WTC11 (cell line): Measurements from ENCODE around the gene PDZRN4. TPM values are rescaled to one million over a fixed set of nuclear protein-coding genes. Genes with fewer than 3 reads are reported as not detected.

ENCODE experiments used
- ATAC-seq: fragments of 200-7000 bp; cut with Tn5 transposase; 2 replicates; pipeline ENCODE4 v1.10.0; 2021; ENCODE audit warnings: mild to moderate bottlenecking, moderate library complexity
- CTCF ChIA-PET: fragments of 300-600 bp; sonication (Branson Sonifier 250); formaldehyde crosslinking; loops from one replicate; lab custom pipeline; 2021; ENCODE audit warnings: antibody characterized with exemption; lab: Charles Lee
- POLR2A ChIA-PET: fragments of 350-600 bp; sonication (Branson Sonifier 250); formaldehyde crosslinking; loops from one replicate; lab custom pipeline; 2021; ENCODE audit warnings: antibody characterized with exemption; lab: Charles Lee
- DNase-seq: peaks from one replicate; pipeline ENCODE4 v3.0.0; 2021; ENCODE audit warnings: low spot score
- H3K27ac Mint-ChIP-seq: 2 replicates; pipeline ENCODE4 v1.8.0; 2021; ENCODE audit warnings: mixed read lengths
- H3K27me3 Mint-ChIP-seq: 2 replicates; pipeline ENCODE4 v1.8.0; 2021; ENCODE audit warnings: low read depth, mild to moderate bottlenecking, moderate library complexity, mixed read lengths
- H3K36me3 Mint-ChIP-seq: 2 replicates; pipeline ENCODE4 v1.8.0; 2021; ENCODE audit warnings: mixed read lengths
- H3K4me1 Mint-ChIP-seq: 2 replicates; pipeline ENCODE4 v1.8.0; 2022; ENCODE audit warnings: mixed read lengths
- H3K4me3 Mint-ChIP-seq: 2 replicates; pipeline ENCODE4 v1.8.0; 2021; ENCODE audit warnings: mild to moderate bottlenecking, moderate library complexity, mixed read lengths
- H3K9me3 Mint-ChIP-seq: 2 replicates; pipeline ENCODE4 v1.8.0; 2021; ENCODE audit warnings: mixed read lengths
- CREB1 ChIP-seq: sonication (generic); formaldehyde crosslinking; IDR thresholded peaks from 2 replicates; pipeline ENCODE4 v1.8.0; 2023; ENCODE audit warnings: mild to moderate bottlenecking, missing genetic modification reagents
- ELF4 ChIP-seq: sonication (generic); formaldehyde crosslinking; IDR thresholded peaks from 2 replicates; pipeline ENCODE4 v1.8.1; 2022; ENCODE audit warnings: low read depth, mild to moderate bottlenecking, moderate library complexity, missing genetic modification reagents
- EMX1 ChIP-seq: fragments of 250-450 bp; sonication (Bioruptor Pico); IDR thresholded peaks from 2 replicates; pipeline ENCODE4 v1.8.0; 2021; ENCODE audit warnings: mild to moderate bottlenecking
- ETV6 ChIP-seq: sonication (generic); formaldehyde crosslinking; IDR thresholded peaks from 2 replicates; pipeline ENCODE4 v1.8.1; 2022; ENCODE audit warnings: mild to moderate bottlenecking, missing genetic modification reagents
- GRHL2 ChIP-seq: fragments of 250-450 bp; sonication (Bioruptor Pico); IDR thresholded peaks from 2 replicates; pipeline ENCODE4 v1.8.0; 2022; ENCODE audit warnings: mild to moderate bottlenecking, moderate library complexity; ENCODE audit not compliant: insufficient replicate concordance, severe bottlenecking
- JAZF1 ChIP-seq: fragments of 250-450 bp; sonication (Bioruptor Pico); IDR thresholded peaks from 2 replicates; pipeline ENCODE4 v1.9.0; 2021; ENCODE audit warnings: moderate library complexity, mild to moderate bottlenecking, inconsistent platforms
- JUN ChIP-seq: sonication (generic); formaldehyde crosslinking; IDR thresholded peaks from 2 replicates; pipeline ENCODE4 v1.8.0; 2023; ENCODE audit warnings: mild to moderate bottlenecking, missing genetic modification reagents
- MXD4 ChIP-seq: fragments of 250-450 bp; sonication (Bioruptor Pico); IDR thresholded peaks from 2 replicates; pipeline ENCODE4 v1.8.0; 2021; ENCODE audit warnings: mild to moderate bottlenecking, moderate library complexity, borderline replicate concordance
- MYBL2 ChIP-seq: sonication (generic); formaldehyde crosslinking; IDR thresholded peaks from 2 replicates; pipeline ENCODE4 v1.8.1; 2023; ENCODE audit warnings: mild to moderate bottlenecking, moderate library complexity, missing genetic modification reagents
- NFATC4 ChIP-seq: fragments of 250-450 bp; sonication (Bioruptor Pico); IDR thresholded peaks from 2 replicates; pipeline ENCODE4 v1.9.0; 2021; ENCODE audit warnings: mild to moderate bottlenecking
- SOX15 ChIP-seq: fragments of 250-450 bp; sonication (Bioruptor Pico); IDR thresholded peaks from 2 replicates; pipeline ENCODE4 v1.9.0; 2021; ENCODE audit warnings: mild to moderate bottlenecking
- TCF7 ChIP-seq: sonication (generic); formaldehyde crosslinking; IDR thresholded peaks from 2 replicates; pipeline ENCODE4 v1.8.0; 2022; ENCODE audit warnings: mild to moderate bottlenecking, low read depth, missing genetic modification reagents, moderate library complexity
- TEAD1 ChIP-seq: sonication (generic); formaldehyde crosslinking; IDR thresholded peaks from 2 replicates; pipeline ENCODE4 v1.8.0; 2022; ENCODE audit warnings: mild to moderate bottlenecking, missing genetic modification reagents
- TP53 ChIP-seq: sonication (generic); formaldehyde crosslinking; IDR thresholded peaks from 2 replicates; pipeline ENCODE4 v1.8.1; 2023; ENCODE audit warnings: mild to moderate bottlenecking, missing genetic modification reagents
- ZNF121 ChIP-seq: sonication (generic); formaldehyde crosslinking; IDR thresholded peaks from 2 replicates; pipeline ENCODE4 v1.8.0; 2023; ENCODE audit warnings: missing genetic modification reagents
- ZNF232 ChIP-seq: sonication (generic); formaldehyde crosslinking; IDR thresholded peaks from 2 replicates; pipeline ENCODE4 v1.8.0; 2022; ENCODE audit warnings: mild to moderate bottlenecking, missing genetic modification reagents
- ZNF317 ChIP-seq: sonication (generic); formaldehyde crosslinking; IDR thresholded peaks from 2 replicates; pipeline ENCODE4 v1.8.1; 2023; ENCODE audit warnings: low read depth, mild to moderate bottlenecking, moderate library complexity, missing genetic modification reagents, borderline replicate concordance
- ZNF671 ChIP-seq: fragments of 250-450 bp; sonication (Bioruptor Pico); IDR thresholded peaks from 2 replicates; pipeline ENCODE4 v1.8.0; 2021; ENCODE audit warnings: mild to moderate bottlenecking
- total RNA-seq: library from RNA; stranded (reverse); gene quantifications from 3 replicates; pipeline ENCODE4 v1.2.3, GENCODE V29; 2021
- TF ChIP-seq, protein P1 (sequence below): fragments of 250-450 bp; sonication (Bioruptor Pico); IDR thresholded peaks from 2 replicates; pipeline ENCODE4 v1.9.0; 2021; ENCODE audit warnings: mild to moderate bottlenecking, borderline replicate concordance
- TF ChIP-seq, protein P2 (sequence below): sonication (generic); formaldehyde crosslinking; IDR thresholded peaks from 2 replicates; pipeline ENCODE4 v1.8.0; 2023; ENCODE audit warnings: mild to moderate bottlenecking, missing genetic modification reagents
- TF ChIP-seq, protein P3 (sequence below): sonication (generic); formaldehyde crosslinking; IDR thresholded peaks from 2 replicates; pipeline ENCODE4 v1.8.0; 2022; ENCODE audit warnings: missing genetic modification reagents
- TF ChIP-seq, protein P4 (sequence below): fragments of 250-450 bp; sonication (Bioruptor Pico); IDR thresholded peaks from 2 replicates; pipeline ENCODE4 v1.9.0; 2021; ENCODE audit warnings: moderate library complexity, mild to moderate bottlenecking, inconsistent platforms, borderline replicate concordance

PDZRN4 gene
- total RNA-seq, 1 experiment from 2014 or later, result 0.09 TPM

DNA sequence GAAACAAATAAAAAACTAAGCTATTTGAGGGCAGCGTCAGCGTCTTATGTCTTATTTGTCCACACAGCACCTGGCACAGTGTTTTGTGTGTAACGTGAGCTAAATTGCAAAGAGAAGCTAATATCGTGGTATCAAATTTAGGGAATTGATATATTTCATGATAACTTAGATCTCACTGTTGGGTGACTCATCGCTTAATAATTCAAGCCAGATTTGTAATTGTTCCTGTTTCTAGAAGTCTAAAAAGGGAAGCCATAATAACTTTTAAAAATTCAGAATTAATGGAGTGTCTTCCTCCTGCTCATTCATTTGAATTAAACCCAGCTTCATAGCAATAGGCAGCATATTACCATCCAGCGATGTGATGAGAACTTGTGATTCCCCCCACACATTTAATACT, 214.7 kb downstream of the PDZRN4 start:
- Mint-ChIP-seq H3K4me1 (peaks cover 17% of the 10 kb centered on the region), H3K4me3 (no peak overlapping the region), H3K9me3 (peaks cover 20% of the 10 kb centered on the region), H3K27ac (no peak overlapping the region), H3K27me3 (no peaks in the 10 kb centered on the region), H3K36me3 (peaks cover 17% of the 10 kb centered on the region)
- ATAC-seq, result no peak
- TF ChIP-seq SOX15 (CRISPR knock-in tag) (no peak), JAZF1 (CRISPR knock-in tag) (no peak), ZNF232 (CRISPR knock-in tag) (no peak), ETV6 (CRISPR knock-in tag) (no peak), NFATC4 (CRISPR knock-in tag) (no peak), TCF7 (CRISPR knock-in tag) (no peak), MXD4 (CRISPR knock-in tag) (no peak), TP53 (no peak), ELF4 (CRISPR knock-in tag) (no peak), ZNF671 (CRISPR knock-in tag) (no peak), TEAD1 (CRISPR knock-in tag) (no peak), EMX1 (no peak), CREB1 (CRISPR knock-in tag) (no peak), ZNF121 (CRISPR knock-in tag) (no peak)
- TF ChIP-seq, protein P1, sequence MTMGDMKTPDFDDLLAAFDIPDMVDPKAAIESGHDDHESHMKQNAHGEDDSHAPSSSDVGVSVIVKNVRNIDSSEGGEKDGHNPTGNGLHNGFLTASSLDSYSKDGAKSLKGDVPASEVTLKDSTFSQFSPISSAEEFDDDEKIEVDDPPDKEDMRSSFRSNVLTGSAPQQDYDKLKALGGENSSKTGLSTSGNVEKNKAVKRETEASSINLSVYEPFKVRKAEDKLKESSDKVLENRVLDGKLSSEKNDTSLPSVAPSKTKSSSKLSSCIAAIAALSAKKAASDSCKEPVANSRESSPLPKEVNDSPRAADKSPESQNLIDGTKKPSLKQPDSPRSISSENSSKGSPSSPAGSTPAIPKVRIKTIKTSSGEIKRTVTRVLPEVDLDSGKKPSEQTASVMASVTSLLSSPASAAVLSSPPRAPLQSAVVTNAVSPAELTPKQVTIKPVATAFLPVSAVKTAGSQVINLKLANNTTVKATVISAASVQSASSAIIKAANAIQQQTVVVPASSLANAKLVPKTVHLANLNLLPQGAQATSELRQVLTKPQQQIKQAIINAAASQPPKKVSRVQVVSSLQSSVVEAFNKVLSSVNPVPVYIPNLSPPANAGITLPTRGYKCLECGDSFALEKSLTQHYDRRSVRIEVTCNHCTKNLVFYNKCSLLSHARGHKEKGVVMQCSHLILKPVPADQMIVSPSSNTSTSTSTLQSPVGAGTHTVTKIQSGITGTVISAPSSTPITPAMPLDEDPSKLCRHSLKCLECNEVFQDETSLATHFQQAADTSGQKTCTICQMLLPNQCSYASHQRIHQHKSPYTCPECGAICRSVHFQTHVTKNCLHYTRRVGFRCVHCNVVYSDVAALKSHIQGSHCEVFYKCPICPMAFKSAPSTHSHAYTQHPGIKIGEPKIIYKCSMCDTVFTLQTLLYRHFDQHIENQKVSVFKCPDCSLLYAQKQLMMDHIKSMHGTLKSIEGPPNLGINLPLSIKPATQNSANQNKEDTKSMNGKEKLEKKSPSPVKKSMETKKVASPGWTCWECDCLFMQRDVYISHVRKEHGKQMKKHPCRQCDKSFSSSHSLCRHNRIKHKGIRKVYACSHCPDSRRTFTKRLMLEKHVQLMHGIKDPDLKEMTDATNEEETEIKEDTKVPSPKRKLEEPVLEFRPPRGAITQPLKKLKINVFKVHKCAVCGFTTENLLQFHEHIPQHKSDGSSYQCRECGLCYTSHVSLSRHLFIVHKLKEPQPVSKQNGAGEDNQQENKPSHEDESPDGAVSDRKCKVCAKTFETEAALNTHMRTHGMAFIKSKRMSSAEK (CRISPR knock-in tag), result no peak
- TF ChIP-seq, protein P2, sequence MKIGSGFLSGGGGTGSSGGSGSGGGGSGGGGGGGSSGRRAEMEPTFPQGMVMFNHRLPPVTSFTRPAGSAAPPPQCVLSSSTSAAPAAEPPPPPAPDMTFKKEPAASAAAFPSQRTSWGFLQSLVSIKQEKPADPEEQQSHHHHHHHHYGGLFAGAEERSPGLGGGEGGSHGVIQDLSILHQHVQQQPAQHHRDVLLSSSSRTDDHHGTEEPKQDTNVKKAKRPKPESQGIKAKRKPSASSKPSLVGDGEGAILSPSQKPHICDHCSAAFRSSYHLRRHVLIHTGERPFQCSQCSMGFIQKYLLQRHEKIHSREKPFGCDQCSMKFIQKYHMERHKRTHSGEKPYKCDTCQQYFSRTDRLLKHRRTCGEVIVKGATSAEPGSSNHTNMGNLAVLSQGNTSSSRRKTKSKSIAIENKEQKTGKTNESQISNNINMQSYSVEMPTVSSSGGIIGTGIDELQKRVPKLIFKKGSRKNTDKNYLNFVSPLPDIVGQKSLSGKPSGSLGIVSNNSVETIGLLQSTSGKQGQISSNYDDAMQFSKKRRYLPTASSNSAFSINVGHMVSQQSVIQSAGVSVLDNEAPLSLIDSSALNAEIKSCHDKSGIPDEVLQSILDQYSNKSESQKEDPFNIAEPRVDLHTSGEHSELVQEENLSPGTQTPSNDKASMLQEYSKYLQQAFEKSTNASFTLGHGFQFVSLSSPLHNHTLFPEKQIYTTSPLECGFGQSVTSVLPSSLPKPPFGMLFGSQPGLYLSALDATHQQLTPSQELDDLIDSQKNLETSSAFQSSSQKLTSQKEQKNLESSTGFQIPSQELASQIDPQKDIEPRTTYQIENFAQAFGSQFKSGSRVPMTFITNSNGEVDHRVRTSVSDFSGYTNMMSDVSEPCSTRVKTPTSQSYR, result no peak
- TF ChIP-seq, protein P3, sequence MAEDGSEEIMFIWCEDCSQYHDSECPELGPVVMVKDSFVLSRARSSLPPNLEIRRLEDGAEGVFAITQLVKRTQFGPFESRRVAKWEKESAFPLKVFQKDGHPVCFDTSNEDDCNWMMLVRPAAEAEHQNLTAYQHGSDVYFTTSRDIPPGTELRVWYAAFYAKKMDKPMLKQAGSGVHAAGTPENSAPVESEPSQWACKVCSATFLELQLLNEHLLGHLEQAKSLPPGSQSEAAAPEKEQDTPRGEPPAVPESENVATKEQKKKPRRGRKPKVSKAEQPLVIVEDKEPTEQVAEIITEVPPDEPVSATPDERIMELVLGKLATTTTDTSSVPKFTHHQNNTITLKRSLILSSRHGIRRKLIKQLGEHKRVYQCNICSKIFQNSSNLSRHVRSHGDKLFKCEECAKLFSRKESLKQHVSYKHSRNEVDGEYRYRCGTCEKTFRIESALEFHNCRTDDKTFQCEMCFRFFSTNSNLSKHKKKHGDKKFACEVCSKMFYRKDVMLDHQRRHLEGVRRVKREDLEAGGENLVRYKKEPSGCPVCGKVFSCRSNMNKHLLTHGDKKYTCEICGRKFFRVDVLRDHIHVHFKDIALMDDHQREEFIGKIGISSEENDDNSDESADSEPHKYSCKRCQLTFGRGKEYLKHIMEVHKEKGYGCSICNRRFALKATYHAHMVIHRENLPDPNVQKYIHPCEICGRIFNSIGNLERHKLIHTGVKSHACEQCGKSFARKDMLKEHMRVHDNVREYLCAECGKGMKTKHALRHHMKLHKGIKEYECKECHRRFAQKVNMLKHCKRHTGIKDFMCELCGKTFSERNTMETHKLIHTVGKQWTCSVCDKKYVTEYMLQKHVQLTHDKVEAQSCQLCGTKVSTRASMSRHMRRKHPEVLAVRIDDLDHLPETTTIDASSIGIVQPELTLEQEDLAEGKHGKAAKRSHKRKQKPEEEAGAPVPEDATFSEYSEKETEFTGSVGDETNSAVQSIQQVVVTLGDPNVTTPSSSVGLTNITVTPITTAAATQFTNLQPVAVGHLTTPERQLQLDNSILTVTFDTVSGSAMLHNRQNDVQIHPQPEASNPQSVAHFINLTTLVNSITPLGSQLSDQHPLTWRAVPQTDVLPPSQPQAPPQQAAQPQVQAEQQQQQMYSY (CRISPR knock-in tag), result no peak
- POLR2A ChIA-PET, result no interaction called here
- no peak for DNase-seq
- CTCF ChIA-PET, result no interaction called here

DNA sequence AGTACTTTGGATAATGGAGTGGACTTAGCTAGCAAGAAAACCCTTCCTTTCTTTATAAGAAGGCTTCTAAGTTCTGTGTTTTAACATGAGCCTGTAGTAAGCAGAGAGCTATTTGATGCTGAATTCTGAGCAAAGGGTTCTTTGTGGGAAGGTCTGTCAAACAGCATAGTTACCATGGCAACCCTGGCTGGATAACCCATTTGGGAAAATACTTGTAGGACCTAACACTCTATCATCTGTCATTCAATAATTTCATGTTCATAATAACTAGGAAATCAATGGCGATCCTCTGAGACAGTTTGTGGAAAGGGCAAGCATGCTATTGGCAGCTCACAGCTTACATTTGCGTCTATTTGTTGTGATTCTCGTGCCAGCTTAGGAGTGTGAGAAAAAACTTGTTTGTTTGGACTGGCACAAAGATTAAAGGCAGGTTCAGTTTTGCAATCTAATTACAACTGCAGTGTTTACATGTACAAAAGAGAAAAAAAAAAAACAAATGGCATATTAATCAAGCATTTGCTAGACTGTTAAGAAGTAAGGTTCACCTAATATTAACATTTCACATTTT, 219.2 kb downstream of the PDZRN4 start:
- POLR2A ChIA-PET, result no interaction called here
- Mint-ChIP-seq H3K9me3 (peaks cover 20% of the 10 kb centered on the region), H3K27me3 (no peaks in the 10 kb centered on the region), H3K4me1 (peaks cover 26% of the 10 kb centered on the region), H3K36me3 (peaks cover 17% of the 10 kb centered on the region), H3K27ac (no peak overlapping the region), H3K4me3 (no peak overlapping the region)
- no peak for DNase-seq
- ATAC-seq, result no peak
- TF ChIP-seq GRHL2 (CRISPR knock-in tag) (no peak), ZNF317 (CRISPR knock-in tag) (no peak), JAZF1 (CRISPR knock-in tag) (no peak), MYBL2 (no peak), JUN (CRISPR knock-in tag) (no peak)
- TF ChIP-seq, protein P4, sequence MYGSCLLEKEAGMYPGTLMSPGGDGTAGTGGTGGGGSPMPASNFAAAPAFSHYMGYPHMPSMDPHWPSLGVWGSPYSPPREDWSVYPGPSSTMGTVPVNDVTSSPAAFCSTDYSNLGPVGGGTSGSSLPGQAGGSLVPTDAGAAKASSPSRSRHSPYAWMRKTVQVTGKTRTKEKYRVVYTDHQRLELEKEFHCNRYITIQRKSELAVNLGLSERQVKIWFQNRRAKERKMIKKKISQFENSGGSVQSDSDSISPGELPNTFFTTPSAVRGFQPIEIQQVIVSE (CRISPR knock-in tag), result no peak
- CTCF ChIA-PET, result no interaction called here
